HG03108 (cell line): ENCODE measurements around the gene FOXP1.

Source experiments
- ATAC-seq: cut with Tn5 transposase; IDR thresholded peaks from one replicate; pipeline ENCODE4 v1.9.1; 2021; ENCODE audit warnings: moderate library complexity; ENCODE audit not compliant: unreplicated experiment

Gene FOXP1

DNA sequence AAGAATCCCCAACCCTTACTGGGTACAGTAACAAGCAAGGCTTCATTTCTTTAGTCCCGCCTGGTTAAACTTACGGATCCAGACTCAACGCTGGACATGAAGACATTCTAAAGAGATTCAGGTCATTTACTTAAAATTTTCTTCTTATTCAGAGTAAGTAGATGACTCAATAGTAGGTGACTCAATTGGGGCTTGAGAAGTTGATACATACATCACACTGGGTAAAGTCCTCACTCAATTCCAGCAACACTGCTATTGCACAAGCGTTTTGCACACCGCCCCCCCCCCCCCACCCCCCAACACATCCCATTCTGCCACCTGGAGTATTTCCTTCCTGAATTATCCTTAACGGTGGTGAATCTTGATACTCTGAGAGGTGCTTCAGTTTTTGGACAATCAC lies 610.0 kb downstream of the FOXP1 start:
- no peak for ATAC-seq

DNA sequence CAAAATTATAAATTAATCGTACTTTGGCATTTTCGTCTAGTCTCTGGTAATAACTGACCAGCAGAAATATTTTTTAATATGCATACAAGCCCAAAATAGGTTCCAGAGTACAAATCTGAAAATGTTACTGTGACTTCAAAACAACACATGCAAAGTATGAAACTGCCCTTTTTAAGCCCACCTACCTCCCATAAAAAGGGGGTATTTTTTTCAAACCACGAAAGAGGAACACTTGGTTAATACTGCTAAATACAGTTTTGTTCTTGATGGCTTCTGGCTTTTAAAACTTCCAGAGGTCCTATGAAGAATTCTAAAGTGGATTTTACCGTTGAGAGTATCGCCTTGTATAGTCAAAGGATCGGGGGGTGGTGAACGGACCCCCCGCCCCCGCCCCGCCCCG lies 610.7 kb downstream of the FOXP1 start:
- ATAC-seq: no peak

- ATAC-seq: no peak
Observed at GRCh38 chr3:70970952-70971351, 612.6 kb downstream of the FOXP1 start.

GRCh38 chr3:70970171-70970570 lies 613.4 kb downstream of the FOXP1 start:
- ATAC-seq: no peak

DNA sequence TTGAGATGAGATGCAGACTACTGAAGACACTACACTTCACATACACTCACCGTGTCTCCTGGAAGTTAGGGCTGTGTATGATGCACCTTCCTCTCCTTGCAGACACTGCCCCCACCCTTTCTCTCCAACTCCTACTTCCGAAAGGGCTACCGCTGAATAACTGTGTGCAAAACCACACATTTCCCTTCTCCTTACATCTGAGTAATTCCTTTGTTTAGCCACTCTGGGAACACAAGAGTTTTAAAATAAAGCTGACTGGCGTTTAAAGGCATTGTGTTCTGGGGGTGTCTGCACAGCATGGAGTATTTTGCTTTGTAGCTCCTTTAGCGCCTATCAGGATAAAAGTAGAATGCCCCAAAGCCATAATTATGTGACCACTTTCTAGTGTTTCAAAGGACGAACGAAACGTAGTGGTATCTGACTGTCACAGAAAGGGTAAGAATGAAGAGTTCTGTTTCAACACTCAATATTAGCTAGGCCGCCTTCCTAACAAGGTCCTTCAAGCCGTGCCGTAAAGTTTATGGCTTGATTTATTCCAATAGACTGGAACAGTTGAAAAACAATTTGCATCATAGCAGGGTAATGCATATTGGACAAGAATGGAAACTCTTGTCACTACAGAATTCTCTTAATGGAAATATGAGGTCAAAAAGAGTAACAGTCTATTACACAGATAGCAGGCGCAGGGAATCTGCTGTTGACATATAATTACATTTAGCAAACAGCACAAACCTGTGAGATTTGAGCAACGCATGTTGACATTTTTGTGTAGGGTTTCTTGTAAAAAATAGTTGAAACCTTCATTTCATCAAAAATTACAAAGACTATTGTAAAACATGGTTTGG lies 619.9 kb downstream of the FOXP1 start:
- no peak for ATAC-seq

DNA sequence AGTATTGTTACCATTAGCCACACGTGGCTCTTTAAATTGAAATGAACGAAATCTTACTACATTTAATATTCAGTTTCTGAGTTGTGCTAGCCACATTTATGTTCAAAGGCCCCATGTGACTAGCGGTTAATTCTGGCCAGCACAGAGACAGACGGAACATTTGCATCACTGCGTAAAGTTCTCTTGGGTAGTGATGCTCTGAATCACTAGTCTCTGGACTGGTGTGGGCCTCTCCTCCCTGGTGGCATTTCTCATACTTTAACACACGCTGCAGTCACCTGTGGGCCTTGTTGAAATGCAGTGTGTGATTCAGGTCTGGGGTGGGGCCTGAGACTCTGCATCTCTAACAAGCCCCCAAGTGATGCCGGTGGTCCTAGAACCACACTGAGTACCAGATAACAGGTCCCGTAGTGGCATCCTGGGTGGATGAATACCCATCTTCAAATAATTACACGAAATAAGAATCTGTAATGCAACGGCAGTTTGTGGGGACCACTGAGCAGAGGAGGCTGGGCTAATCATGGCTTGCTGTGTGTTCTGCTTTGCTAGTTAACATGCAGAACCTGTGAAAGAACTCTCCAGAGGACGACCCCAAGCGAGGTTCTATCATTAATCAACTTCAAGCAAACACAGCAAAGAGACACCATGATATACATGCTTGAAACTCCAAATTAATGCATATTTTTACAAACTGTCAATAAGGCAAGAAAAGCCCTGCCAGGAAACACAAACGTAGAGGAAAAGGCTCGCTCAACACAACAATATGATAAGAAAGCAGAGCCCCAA lies 623.8 kb downstream of the FOXP1 start:
- no peak for ATAC-seq

DNA sequence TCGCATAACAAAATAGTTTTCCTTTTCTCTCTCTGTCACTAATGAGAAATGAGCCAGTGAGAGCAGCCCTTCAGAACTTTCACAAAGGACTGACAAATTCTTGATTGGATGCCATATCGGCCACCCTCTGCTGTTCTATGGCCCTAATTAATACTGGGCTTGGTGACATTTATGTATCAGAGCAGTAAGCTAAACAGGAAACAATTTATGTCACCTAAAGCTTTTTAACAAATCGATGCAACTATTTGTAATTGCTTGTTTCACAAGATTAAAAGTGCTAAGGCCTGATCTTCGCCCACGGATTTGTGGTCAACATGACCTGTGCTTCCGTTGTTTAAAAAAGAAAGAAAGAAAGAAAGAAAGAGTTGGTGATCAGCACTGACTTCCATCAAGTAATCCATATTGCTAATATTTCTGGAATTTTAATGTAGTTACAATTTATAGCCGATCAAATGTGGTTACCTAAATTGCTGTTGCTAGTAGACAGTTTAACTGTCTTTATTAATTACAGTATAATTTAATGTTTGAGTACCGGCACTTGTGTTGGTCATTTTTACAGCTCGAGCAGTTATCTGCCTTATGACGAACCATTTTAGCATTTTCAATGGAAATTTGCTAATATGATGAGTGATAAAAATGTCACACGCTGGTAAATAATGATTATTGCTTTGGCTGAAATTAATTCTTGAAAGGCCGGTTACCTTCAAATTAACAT lies 631.3 kb downstream of the FOXP1 start:
- ATAC-seq: no peak

- ATAC-seq: no peak
Observed at GRCh38 chr3:70951316-70951715, 632.2 kb downstream of the FOXP1 start.

DNA sequence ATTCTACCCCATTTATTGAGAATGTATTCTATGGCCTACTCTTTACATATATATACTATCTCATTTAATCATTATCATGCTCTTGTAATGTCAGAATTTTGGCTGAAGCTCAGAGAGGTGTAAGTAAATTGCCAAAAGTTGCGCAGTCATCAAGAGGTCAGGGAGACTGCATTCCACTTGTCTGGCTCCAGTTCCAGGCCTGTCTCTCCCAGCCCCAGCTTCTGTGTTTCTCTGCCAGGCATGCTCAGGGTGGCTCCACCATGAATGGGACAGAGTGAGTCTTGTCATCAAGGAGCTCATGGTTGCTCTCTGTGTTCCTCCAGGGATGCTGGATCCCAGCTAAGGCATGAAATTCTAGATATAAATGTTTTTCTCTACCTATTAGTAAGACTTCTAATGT lies 635.9 kb downstream of the FOXP1 start:
- no peak for ATAC-seq

- no peak for ATAC-seq
Observed at GRCh38 chr3:70943886-70944285, 639.6 kb downstream of the FOXP1 start.

GRCh38 chr3:70933105-70933810 lies 650.3 kb downstream of the FOXP1 start:
- no peak for ATAC-seq

DNA sequence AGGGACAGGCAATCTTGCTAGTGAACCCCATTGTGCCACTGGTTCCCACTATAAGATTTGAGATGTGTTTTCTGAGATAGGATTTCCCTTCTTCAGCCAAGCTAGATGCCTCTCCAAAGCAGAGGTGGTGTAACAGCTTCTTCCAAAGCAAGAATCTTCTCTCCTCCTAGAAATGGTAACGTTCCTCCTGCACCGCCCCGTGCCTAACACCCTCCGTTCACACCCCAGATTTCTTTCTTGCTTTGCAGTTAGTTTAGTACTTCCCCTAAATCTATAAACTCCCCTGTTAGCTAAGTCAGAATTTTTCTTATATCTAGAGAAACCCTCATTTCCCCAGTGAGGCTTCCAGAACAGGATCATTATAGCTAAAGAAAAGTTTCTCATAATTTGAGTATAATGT lies 653.5 kb downstream of the FOXP1 start:
- ATAC-seq: no peak

DNA sequence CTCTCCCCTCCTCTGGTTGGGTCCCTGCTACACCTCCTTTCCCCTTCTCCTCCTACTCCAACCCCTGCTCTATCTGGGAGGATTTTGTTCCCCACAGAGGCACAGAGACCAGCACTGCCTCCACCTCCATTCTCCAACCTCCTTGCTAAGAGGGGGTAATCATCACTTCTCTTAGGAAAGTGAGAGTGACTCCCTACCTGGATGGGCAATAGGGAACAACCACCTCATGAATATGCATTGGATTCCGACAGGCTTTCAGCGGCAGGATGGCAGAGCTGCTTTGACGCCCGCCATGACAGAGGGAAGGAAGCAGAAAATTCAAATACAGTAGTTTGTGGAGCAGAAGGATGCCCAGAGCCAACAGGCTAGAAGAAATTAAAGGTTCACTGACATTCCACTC lies 656.3 kb downstream of the FOXP1 start:
- no peak for ATAC-seq

GRCh38 chr3:70926835-70927234 lies 656.7 kb downstream of the FOXP1 start:
- ATAC-seq: no peak

DNA sequence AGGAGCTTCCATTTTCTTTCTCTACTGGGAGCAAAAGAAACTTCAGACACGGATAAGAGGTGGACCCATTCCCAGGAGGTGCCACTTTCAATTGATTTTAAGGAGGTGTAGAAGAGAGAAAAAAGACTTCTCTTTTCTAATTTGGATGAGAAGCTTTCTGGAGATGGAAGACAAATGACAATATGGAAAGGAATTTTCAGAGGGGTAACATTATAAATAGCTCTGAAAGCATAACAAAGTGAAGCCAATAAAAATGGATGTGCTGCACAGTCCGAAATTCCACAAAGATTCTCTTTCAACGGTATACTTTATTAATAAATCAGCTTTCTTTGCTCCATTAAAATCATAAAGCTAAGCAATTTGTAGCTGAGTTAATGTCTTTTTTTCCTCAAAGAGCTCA lies 663.9 kb downstream of the FOXP1 start:
- no peak for ATAC-seq

DNA sequence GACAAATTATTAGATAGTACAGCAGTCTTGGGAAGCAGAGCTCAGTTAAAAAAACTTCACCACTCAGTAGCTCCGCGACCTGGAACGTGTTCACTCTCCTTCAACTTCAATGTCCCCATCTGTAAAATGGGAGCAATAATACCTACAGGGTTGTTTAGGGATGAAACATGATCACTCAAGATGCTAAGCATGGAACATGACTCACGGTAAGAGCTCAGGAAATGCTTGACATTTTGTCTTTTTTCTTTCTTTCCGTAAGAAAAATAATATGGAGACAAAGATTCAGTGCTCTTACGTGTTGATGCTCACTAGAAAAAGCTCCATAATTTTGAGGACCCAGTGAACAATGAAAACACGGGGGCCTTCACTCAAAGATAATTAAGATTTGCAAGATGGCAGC lies 664.4 kb downstream of the FOXP1 start:
- ATAC-seq: no peak

GRCh38 chr3:70916375-70917055 lies 667.0 kb downstream of the FOXP1 start:
- ATAC-seq: no peak

DNA sequence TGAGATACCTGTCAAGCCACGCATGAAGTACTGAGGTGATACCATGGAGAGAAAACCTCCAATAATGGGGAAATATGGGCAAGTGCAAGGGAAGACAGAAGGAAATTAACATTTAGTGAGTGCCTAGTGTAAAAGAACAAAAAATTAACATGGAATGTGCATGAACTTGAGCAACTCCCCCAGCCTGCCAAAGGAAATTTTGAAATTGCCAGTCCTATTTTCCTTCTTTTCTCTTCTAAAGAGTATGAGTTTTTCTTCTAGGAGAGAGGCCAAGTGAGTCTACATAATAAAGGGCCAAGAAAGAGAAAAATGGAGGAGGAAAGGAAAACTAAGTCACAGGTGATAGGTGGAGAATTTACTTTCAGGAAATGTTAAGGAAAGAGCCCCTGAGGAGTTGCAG lies 668.7 kb downstream of the FOXP1 start:
- ATAC-seq: no peak

DNA sequence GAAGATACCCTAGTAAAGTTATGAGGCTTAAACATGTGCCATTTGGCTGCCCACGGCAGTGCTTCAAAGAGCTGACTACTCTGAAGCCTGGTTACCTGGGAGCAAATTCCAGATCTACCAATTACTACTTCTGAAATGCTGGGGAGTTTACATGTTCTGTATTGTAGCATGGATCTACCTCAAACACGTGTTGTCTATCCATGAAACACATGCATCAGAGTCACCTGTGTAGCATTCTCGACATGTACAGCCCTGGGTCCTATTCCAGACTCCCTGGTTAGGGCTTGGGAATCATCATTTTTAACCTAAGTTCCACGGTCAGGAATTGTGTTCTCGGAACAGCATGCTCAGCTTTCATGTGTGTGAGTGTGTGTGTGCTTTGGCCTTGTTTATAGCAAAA lies 671.8 kb downstream of the FOXP1 start:
- no peak for ATAC-seq

- ATAC-seq: no peak
Observed at GRCh38 chr3:70905491-70905890, 678.0 kb downstream of the FOXP1 start.
